Natural killer cell (primary cell): Measurements from ENCODE around the gene SRD5A3. TPM values are rescaled to one million over a fixed set of nuclear protein-coding genes. Genes with fewer than 3 reads are reported as not detected.

Experiments
- ATAC-seq, 3 donors: fragments of 150-1000 bp in 2 of 3; fragments of 200-7000 bp in 1 of 3; cut with Tn5 transposase; 1 replicate in 1 of 3; 2 replicates in 2 of 3; pipeline ENCODE4 v1.10.0; 2021; ENCODE audit warnings: mild to moderate bottlenecking in 2 of 3, moderate library complexity in 2 of 3
- DNase-seq, 2 donors: peaks; one replicate each; pipeline versions ENCODE4 v3.0.0 to v3.0.0-alpha.2; 2013 to 2021; ENCODE audit warnings: mixed read lengths in 1 of 2
- H3K27ac ChIP-seq: one replicate; pipeline ENCODE4 v1.5.1; 2013; ENCODE audit warnings: mild to moderate bottlenecking, low read length
- H3K27me3 ChIP-seq: one replicate; pipeline ENCODE4 v1.6.1; 2013; ENCODE audit warnings: low read length; ENCODE audit not compliant: control insufficient read depth, insufficient read depth
- H3K36me3 ChIP-seq: one replicate; pipeline ENCODE4 v1.6.1; 2013; ENCODE audit warnings: low read length; ENCODE audit not compliant: control insufficient read depth, insufficient read depth
- H3K4me1 ChIP-seq: one replicate; pipeline ENCODE4 v1.6.1; 2013; ENCODE audit warnings: low read length; ENCODE audit not compliant: control insufficient read depth, insufficient read depth
- H3K4me3 ChIP-seq: one replicate; pipeline ENCODE4 v1.5.1; 2013; ENCODE audit warnings: low read length
- H3K9me3 ChIP-seq: one replicate; pipeline ENCODE4 v1.6.1; 2013; ENCODE audit warnings: low read length; ENCODE audit not compliant: control insufficient read depth, insufficient read depth
- H3K27ac Mint-ChIP-seq, 2 donors: one replicate each; pipeline ENCODE4 v1.8.0; 2022; ENCODE audit warnings: mild to moderate bottlenecking in 2 of 2, mixed read lengths in 2 of 2, moderate library complexity in 1 of 2
- H3K27me3 Mint-ChIP-seq, 2 donors: one replicate each; pipeline ENCODE4 v1.8.0; 2022; ENCODE audit warnings: low read depth in 2 of 2, mixed read lengths in 2 of 2
- H3K36me3 Mint-ChIP-seq: one replicate; pipeline ENCODE4 v1.8.0; 2022; ENCODE audit warnings: mixed read lengths
- H3K4me1 Mint-ChIP-seq, 2 donors: one replicate each; pipeline ENCODE4 v1.8.0; 2022; ENCODE audit warnings: mixed read lengths in 2 of 2
- H3K4me3 Mint-ChIP-seq: one replicate; pipeline ENCODE4 v1.8.0; 2022; ENCODE audit warnings: mild to moderate bottlenecking, moderate library complexity, mixed read lengths
- H3K9me3 Mint-ChIP-seq, 2 donors: one replicate each; pipeline ENCODE4 v1.8.0; 2022; ENCODE audit warnings: mixed read lengths in 2 of 2
- CTCF ChIP-seq: fragments of 200-600 bp; IDR thresholded peaks from one replicate; pipeline ENCODE4 v1.8.0; 2022; ENCODE audit warnings: antibody characterized with exemption
- WGBS: methylation state at CpG from one replicate; pipeline ENCODE4 v1.1.7; 2013; ENCODE audit warnings: missing lambda C conversion rate; ENCODE audit not compliant: insufficient coverage; 5-methylcytosine and 5-hydroxymethylcytosine counted together
- intact Hi-C: fragments of 100-400 bp; cut with micrococcal nuclease; formaldehyde crosslinking; loops from one replicate; pipeline ENCODE4 v1.14.2; 2022
- total RNA-seq, 4 donors: library from RNA; stranded (reverse); fragments of 120-200 nt in 1 of 4; gene quantifications; one replicate each; pipeline versions ENCODE4 v1.2.3 to v1.2.4, GENCODE V29; 2013 to 2022

The SRD5A3 gene
- total RNA-seq, 3 donors from 2014 or later (not counting 1 experiment from before 2014, with no cell fraction given): 3.5 to 5.6 (median 4.5) TPM

GRCh38 chr4:55397520-55398321 lies 51.7 kb downstream of the SRD5A3 start:
- no peaks in the 10 kb centered on the region for H3K36me3 Mint-ChIP-seq
- Histone ChIP-seq H3K9me3 (no peaks in the 10 kb centered on the region), H3K27me3 (no peaks in the 10 kb centered on the region), H3K4me1 (peaks cover 23% of the 10 kb centered on the region), H3K36me3 (peaks cover 4% of the 10 kb centered on the region), H3K27ac (no peak overlapping the region), H3K4me3 (no peak overlapping the region)
- H3K4me3 Mint-ChIP-seq: peak overlapping the region; percentile 90
- H3K4me1 Mint-ChIP-seq: peaks cover 39 to 46% of the 10 kb centered on the region in 2 donors
- no peak for ATAC-seq
- peak overlapping the region; percentile 95 to 97 for H3K27ac Mint-ChIP-seq
- DNase-seq: peak in 1 of 2 donors; percentile 11
- 64% methylated on average over 14 of the region's 15 CpGs for WGBS
- H3K9me3 Mint-ChIP-seq: no peaks in the 10 kb centered on the region
- no peak for TF ChIP-seq CTCF
- intact Hi-C loops: no loop called here
- no peaks in the 10 kb centered on the region for H3K27me3 Mint-ChIP-seq

- Histone ChIP-seq H3K4me1 (peaks cover 23% of the 10 kb centered on the region), H3K4me3 (no peak overlapping the region), H3K27ac (no peak overlapping the region), H3K36me3 (peaks cover 5% of the 10 kb centered on the region), H3K9me3 (no peaks in the 10 kb centered on the region), H3K27me3 (no peaks in the 10 kb centered on the region)
- no peak for TF ChIP-seq CTCF
- intact Hi-C loops: no loop called here
- Mint-ChIP-seq H3K9me3 (no peaks in the 10 kb centered on the region), H3K4me3 (peak overlapping the region; percentile 90), H3K27ac (peak overlapping the region; percentile 95 to 97), H3K4me1 (peaks cover 44 to 46% of the 10 kb centered on the region in 2 donors), H3K36me3 (no peaks in the 10 kb centered on the region), H3K27me3 (no peaks in the 10 kb centered on the region)
- ATAC-seq (no peak), DNase-seq (peak in 1 of 2 donors; percentile 22)
- WGBS: 40% methylated on average over 1 of the region's 1 CpG
Observed at GRCh38 chr4:55398461-55398860, 52.4 kb downstream of the SRD5A3 start.

DNA sequence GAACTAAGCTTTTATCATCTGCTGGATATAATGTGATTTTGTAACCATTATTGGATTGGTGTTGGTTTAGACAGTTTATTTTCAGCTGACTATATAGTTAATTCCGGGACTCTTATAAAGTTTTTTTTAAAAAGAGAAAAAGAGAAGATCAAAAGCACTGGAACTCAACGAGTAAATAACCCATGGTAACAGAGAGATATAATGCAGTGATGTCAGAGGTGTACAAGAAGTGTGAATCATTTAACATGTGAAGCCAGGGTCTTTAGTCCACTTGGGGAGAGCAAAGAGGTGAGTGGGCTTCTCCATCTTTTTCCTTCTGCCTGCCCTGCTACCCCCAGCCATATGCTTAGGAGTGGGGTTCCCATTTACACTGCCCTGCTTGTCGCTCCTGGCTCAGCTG lies 52.9 kb downstream of the SRD5A3 start:
- H3K27me3 Mint-ChIP-seq: no peaks in the 10 kb centered on the region
- Histone ChIP-seq H3K27me3 (no peaks in the 10 kb centered on the region), H3K36me3 (peaks cover 9% of the 10 kb centered on the region), H3K27ac (no peak overlapping the region), H3K4me3 (no peak overlapping the region), H3K9me3 (no peaks in the 10 kb centered on the region), H3K4me1 (peaks cover 23% of the 10 kb centered on the region)
- peak overlapping the region; percentile 90 for H3K4me3 Mint-ChIP-seq
- intact Hi-C loops: no loop called here
- ATAC-seq (no peak), DNase-seq (peak in 1 of 2 donors; percentile 16)
- peak overlapping the region; percentile 95 to 97 for H3K27ac Mint-ChIP-seq
- no peak for TF ChIP-seq CTCF
- no peaks in the 10 kb centered on the region for H3K9me3 Mint-ChIP-seq
- WGBS: 80% methylated on average over 3 of the region's 3 CpGs
- H3K36me3 Mint-ChIP-seq: no peaks in the 10 kb centered on the region
- peaks cover 46 to 49% of the 10 kb centered on the region in 2 donors for H3K4me1 Mint-ChIP-seq
